Measurements from ENCODE around the gene IFRD2.

Gene IFRD2, protein sequence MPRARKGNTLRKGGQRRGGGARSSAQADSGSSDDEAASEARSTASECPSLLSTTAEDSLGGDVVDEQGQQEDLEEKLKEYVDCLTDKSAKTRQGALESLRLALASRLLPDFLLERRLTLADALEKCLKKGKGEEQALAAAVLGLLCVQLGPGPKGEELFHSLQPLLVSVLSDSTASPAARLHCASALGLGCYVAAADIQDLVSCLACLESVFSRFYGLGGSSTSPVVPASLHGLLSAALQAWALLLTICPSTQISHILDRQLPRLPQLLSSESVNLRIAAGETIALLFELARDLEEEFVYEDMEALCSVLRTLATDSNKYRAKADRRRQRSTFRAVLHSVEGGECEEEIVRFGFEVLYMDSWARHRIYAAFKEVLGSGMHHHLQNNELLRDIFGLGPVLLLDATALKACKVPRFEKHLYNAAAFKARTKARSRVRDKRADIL

DNA sequence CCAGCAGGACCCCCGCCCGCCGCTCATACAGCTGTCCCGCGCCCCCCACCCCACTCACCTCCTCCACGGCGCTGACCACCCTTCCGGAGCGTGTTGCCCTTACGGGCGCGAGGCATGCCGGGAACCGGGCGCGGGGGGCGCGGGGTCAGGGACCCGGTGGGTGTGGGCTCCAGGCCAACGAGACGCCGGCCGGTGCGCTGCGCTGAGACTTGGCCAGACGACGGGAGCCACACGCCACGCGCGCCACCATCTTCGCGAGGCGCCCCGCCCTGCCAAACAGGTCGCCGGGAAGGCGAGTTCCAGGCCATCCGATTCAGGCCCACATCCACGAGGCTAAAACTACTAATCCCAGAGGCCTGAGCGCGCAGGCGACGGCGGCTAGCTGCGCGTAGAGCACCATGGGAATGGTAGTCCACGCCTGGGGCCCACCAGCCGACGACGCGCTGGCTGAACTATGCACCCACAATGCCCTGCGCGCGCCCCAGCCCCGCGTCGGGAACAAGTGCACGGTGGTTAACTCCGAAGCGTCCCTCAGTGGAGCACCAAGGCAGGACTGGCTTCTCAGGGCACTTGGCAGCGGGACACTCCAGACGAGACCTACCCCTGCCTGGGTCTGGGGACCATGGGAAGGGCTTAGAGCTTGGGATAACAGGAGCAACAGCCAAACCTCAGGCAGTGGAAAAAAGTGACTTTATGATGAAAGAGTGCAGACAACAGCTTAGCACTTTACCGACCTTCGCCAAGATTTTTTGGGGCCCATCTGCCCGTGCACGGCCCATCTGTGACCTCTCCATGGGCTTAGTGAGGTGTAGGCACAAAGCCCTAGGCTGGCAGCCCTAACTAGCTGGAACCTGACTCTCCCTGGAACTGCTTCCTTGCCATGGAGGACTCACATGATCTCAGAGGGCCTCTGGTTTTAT, at the start of gene IFRD2:
Gene IFRD2, minus strand, starts transcription at position 271 of the 920 bp plus-strand sequence. Its CDS starts 155 bp downstream, at position 116.
- DNase-seq (ENCODE audit: low spot score): peak; percentile 97

DNA sequence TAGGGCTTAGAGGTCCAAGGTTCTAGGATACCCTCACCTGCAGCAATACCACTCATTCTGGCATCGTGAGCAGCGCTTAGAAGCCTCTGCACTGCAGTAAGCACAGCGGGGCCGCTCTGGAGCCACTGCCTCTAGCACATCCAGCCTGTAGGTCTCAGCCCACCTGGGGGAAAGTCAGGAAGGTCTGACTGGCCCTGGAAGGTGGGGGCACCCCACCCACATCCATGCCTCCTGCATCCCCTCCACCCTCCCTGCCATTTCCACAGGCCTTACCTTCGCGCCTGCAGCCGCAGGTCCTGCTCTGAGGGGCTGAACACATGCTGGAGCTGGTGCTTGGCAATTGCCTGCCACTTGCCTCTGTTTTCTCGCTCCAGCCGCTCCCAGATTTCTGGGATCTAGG, 49.3 kb upstream of the IFRD2 start:
- no peak for DNase-seq (ENCODE audit: low spot score)

DNA sequence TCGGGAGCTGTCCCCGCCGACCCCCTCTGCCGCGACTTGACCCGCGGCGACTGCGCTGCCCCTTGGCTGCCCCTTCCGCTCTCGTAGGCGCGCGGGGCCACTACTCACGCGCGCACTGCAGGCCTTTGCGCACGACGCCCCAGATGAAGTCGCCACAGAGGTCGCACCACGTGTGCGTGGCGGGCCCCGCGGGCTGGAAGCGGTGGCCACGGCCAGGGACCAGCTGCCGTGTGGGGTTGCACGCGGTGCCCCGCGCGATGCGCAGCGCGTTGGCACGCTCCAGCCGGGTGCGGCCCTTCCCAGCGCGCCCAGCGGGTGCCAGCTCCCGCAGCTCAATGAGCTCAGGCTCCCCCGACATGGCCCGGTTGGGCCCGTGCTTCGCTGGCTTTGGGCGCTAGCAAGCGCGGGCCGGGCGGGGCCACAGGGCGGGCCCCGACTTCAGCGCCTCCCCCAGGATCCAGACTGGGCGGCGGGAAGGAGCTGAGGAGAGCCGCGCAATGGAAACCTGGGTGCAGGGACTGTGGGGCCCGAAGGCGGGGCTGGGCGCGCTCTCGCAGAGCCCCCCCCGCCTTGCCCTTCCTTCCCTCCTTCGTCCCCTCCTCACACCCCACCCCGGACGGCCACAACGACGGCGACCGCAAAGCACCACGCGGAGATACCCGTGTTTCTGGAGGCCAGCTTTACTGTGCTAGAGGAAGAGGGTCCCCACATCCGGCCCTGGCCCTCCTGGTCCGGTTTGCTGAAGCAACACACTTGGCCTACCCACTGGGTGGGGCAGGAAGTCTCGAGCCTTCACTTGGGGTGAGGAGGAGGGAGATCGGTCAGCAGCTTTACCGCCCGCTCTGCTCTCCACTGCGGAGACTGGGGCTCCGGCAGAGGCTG, 48.5 kb upstream of the IFRD2 start, which contains the start of gene RASSF1:
Gene RASSF1, minus strand, starts transcription at position 389 of the 882 bp plus-strand sequence. Its CDS starts 31 bp downstream, at position 358.
- no peak for DNase-seq (ENCODE audit: low spot score)

DNA sequence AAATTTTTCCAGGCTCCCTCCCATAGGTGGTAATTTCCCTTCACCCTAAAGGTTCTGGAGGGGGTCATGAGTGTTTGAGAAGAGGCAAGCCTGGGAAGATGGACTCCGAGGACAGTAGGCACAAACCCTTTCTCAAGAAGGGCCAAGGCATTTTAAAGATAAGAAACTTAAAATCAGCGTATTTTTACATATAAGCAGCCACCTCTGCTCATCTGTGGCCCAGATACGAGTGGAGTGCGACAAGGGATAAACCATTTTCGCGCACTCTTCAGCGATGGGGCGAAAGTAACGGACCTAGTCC, 47.9 kb upstream of the IFRD2 start:
- no peak for DNase-seq (ENCODE audit: low spot score)

DNA sequence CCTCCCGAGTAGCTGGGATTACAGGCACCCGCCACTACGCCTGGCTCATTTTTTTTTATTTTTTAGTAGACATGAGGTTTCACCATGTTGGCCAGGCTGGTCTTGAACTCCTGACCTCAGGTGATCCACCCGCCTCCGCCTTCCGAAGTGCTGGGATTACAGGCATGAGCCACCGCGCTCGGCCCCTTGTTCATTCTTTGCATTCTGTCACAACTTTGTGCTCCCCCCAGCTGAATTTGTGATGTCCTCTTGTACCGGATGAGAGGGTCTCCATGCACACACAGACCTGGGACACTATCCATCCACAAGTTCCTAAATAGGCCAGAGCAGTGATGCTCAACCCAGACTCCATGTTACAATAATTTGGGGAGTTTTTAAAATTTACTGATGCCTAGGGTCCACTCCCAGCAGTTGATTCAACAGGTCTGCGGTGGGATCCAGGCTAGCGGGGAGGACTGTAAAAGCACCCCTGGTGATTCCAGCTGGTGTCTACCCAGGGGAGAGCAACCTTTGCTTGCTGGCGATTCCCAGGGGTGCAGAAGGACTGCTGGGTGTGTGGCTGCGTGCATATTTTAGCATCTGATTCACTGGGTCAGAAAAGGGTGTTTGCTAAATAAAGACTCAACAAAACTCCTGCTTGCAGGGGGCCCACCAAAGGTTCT, 47.4 kb upstream of the IFRD2 start:
- DNase-seq (ENCODE audit: low spot score): no peak

DNA sequence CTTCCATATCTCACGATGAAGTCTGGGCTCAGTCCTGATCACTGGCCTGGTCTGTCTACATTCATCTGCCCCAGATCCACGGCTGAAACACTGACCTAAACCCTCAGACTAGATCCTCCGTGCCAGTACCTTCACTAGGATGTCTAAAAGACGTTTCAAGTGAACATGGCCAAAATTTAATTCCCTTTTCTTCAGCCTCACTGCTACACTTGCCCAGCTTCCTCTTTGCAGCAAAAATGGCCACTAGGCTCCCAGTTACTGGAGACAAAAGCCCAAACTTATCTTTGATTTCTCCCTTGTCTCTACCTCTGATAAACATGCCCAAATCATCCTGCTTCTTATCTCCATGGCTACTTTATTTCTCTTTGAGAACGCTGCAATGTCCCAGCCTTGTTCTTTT, 46.7 kb upstream of the IFRD2 start:
- no peak for DNase-seq (ENCODE audit: low spot score)

DNA sequence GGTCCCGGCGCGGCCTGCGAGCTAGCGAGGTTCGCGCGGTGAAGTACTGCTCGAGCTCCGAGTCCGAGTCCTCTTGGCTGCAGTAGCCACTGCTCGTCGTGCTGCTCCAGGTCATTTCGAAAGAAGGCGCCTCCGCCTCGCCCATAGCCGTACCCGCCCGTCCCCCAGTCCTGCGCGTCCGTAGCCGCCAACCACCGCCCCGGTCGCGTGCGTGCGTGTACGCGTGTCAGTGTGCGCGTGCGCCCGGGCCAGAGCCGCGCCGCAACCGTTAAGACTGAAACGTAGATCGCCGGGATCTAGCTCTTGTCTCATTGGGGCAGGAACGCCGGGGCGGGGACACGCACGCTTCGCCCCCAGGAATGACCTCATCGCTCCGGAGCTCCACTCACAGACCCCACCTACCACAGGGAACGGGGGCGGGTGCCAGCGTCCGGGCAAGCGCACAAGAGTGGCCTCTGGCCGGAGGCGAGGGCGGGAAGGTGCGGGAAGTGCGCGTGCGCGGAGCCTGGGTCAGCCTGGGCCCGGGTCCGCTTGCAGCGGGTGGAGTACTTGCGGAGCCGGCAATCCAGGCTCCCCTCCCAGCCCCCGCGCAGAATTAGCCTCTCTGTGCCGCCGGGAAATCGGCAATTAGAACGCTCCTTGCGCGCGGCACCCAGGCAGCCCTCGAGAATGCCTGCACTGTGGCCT, 45.1 kb upstream of the IFRD2 start:
- peak; percentile 99 for DNase-seq (ENCODE audit: low spot score)

DNA sequence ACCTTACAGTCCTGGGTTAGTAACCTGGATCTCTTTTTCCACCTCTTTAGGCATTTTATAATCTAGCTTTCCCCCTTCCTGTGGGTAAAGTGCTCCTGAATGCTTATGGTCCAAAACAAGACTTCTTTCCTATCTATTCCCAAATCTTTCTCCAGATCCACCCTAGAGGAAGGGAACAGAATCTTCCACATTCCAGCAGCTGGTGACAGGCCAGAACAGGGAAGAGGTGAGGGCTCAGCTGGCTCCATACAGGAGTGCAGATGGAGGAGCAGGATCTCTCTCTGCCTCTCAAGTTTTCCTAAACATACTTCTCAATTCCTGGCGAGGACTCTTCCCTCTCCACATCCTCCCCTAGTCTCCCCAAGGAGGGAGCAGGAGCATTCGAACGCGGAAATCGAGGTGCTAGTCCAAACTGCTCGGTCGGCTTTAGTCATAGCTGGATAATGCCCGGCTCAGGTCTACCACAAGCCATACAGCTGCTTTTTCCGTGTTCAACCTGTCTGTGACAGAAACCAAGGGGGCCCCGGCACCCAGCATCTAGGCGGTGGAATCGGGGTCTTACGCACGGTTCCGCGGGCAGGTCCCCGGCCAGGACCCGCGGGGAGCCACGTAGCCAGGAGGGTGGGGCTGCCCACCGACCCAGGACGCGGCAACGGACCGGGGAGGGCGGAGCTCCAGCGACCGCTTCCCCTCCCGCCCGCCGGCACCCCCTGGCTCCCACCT, 44.4 kb upstream of the IFRD2 start:
- no peak for DNase-seq (ENCODE audit: low spot score)

DNA sequence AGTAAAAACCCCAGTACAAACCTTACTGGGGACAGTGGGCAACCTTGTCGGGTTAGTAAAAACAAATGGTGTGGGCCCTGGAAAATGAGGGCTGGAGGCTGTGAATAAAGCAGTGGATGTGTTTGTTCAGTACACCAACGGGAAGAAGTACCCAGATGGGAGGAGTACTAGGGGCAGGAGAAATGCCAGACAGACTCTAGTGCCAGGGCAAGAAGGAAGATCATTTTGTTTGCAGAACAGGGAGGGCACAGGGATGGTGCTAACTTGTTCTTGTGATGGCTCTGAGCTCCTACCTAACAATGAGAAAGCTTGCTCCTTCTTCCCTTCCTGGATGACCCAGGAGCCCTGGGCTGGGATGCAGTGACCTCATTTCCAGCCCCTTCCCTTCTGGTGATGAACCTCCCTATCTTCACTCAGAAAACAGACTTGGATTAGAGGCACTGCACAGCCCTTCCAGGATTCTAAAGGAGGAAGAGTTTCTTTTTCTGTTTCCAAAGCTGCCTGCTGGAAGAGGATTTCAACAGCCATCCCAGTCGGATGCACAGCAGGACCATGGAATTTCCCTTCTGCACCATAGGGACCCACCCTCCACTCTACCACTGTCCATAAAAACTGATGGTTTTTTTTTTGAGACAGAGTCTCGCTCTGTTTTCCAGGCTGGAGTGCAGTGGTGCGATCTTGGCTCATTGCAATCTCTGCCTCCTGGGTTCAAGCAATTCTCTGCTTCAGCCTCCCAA, 42.3 kb upstream of the IFRD2 start:
- no peak for DNase-seq (ENCODE audit: low spot score)

DNA sequence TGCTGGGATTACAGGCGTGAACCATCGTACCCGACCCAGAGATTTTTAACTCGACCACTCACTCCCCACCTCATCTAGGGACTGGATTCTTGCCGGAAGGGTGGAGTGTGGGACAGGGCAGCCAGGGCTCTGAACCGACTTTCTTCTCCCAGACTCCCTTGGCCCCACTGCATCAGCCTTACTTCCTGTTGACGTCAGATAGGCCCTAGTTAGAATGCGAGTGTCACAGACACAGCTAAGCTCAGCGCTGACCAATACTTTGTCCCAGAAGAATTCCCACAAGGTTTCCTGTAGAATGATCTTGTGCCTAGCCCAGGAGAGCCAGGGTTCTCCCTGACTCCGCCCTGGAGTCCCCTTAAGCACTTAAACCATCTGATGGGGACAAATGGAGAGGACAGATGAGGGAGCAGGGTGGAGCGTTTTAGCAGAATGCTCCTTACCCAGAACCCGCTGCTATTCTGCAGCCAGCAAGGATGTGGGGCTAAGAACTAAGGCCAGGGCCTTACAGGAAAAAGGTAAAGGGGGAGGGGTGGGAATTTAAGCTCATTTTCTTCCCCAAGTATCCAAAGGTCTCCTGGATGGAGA, 41.6 kb upstream of the IFRD2 start:
- DNase-seq (ENCODE audit: low spot score): no peak

DNA sequence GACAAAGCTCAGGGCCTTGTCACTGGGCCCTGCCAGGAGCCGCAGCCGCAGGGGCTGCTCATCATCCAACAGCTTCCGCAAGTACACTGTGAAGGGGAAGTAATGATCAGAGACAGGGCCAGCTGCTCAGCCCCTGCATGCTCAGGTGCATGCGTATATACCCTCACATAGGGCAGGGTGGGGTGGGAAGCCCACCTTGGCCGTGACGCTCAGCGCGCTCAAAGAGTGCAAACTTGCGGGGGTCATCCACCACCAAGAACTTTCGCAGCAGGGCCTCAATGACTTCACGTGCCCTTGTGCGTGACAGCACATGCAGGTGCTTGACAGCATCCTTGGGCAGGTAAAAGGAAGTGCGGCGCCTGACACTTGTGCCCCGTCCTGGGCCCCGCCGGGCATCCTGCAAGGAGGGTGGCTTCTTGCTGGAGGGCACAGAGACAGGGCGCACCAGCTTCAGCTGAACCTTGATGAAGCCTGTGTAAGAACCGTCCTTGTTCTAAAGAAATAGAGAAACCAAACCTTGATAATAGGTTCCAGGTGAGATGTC, 39.2 kb upstream of the IFRD2 start:
- no peak for DNase-seq (ENCODE audit: low spot score)

DNA sequence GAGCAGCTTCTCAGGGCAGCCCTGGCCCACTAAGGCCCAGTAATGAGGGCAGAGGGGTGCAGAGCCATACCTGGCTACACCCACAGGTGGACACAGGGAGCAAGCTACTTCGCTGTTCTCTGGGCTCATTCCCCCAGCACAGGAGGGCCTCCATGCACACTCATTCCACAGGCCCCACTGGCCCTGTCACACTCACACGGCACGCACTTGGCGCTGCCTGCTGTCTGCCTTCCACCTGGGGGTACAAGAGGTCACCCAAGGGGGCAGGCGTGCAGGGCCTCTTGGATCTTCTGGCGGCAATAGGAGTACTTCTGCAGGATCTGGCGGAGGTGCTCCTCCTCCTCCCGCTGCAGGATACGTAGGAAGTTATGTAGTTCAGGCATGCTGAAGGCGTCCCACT, 38.1 kb upstream of the IFRD2 start:
- no peak for DNase-seq (ENCODE audit: low spot score)

DNA sequence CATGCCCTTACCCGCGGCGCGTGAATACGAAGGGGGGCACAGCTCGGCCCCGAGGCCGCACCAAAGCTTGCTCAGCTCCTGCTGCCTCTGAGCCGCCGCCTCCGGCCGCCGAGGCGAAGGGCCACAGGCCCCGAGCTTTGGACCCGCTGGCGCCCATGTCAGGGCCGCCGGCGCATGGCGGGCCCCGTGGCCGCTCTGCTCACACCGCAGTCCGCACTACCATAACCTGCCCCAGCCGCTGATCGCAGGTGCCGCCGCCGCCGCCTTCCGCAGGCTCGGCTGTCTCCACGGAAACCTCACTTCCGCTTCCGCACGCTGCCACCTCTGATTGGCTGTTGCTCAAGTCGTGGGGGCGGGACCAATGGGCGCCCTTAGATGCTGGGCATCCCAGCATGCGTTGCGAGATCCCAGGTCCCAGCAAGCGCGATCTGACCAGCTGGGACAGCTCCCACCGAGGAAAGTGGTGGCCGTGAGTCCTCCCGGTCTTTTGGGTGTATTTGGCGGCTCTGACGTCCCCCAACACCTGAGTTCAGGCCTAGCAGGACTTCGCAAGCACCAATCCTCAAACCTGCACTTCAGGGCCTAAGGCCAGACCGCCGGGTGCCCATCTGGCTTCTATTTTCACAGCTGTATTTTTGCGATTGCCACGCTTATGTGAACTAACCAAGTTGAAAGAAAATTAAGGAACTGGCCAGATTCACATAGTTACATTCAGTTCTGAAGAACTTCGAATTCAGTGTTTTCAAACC, 35.9 kb upstream of the IFRD2 start, which contains the start of gene TUSC2:
Gene TUSC2, minus strand, starts transcription at position 281 of the 749 bp plus-strand sequence. Its CDS starts 124 bp downstream, at position 157.
- DNase-seq (ENCODE audit: low spot score): peak; percentile 96

DNA sequence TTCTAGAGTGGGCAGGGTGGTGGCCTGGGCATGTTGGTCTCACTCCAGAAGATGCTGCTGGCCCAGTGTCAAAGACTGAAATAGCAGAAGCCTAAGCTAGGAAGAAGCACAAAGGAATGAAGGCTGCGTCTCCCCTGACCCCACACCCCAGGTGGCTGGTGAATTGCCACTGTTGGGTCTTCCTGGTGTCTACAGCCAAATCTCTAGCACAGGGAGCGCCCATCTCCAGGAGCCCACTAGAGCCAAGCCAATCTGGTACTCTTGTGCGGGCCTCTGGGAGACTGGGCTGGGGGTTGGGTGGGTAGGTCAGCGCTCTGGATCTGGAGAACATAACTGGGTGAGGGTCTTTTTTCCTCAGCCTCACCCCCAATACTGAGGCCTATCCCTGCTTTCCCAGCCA, 34.9 kb upstream of the IFRD2 start:
- DNase-seq (ENCODE audit: low spot score): no peak

DNA sequence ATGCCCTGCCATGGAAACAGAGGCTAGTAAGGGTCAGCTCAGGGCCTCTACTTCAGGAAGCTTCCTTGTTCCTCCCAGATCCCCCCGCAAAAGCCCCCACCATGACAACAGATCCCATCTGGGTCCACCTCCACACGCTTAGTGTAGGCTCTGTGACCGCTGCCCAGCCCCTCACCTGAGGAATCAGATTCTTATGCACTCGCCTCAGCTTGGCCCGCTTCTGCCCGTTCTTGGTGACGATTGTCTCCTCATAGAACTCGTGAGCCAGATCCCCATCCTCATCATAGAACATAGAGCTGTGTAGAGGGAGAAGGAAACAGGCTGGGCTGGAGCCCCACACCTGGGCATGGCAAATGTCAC, 33.9 kb upstream of the IFRD2 start:
- no peak for DNase-seq (ENCODE audit: low spot score)

DNA sequence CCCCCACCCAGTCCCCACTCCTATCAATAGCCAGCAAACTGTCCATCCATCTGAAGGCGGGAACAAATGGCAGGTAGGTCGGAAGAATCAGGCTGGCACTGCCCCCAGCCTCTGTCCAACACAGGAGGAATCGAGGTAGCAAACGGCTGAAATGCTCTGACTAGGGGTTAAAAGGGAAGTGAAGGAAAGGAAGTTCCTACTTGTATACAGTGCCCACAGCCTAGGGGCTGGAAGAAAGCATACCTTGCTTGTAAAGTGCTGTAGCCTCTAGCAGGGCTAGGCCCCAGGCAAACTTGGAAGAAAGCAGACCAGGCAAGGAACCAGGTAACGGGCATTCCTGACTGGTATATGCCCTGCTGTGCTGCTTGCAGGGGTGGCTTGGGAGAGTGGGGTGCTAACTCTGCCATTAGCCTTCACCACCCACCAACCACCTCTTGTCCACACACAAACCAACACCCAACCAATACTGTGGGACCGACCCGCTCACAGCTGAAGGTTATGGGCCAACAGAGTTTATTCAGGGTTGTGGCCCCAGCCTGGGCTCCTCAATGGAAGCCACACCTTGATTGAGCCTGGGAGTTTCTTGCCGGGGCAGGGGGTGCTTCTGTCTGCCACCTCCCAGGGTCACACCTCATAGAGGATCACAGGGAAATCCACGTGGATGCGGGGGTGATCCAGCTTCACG, 33.4 kb upstream of the IFRD2 start:
- no peak for DNase-seq (ENCODE audit: low spot score)

DNA sequence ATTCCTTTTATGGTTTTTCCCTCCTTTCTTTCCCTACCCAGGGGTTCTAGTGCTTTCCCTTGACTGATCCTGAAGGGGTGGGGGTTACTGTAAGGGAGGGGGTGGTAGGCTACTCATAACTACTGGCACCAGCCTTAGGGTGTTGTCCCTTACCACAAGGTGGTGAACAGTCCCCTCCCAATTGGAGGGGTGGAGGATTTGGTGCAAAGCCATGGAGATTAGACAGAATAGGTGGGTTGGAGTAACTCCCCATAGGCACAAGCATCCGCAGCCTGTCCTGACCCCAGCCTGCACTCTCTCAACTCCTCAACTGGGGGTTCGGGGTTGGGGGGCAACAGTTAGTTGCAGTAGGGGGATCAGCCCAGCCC, 32.9 kb upstream of the IFRD2 start:
- no peak for DNase-seq (ENCODE audit: low spot score)
